ENCODE data around the gene ACTR1A. TPM values are rescaled to one million over a fixed set of nuclear protein-coding genes. Genes with fewer than 3 reads are reported as not detected.

ACTR1A gene
- total RNA-seq, 1 experiment from 2014 or later, result 147 TPM

DNA sequence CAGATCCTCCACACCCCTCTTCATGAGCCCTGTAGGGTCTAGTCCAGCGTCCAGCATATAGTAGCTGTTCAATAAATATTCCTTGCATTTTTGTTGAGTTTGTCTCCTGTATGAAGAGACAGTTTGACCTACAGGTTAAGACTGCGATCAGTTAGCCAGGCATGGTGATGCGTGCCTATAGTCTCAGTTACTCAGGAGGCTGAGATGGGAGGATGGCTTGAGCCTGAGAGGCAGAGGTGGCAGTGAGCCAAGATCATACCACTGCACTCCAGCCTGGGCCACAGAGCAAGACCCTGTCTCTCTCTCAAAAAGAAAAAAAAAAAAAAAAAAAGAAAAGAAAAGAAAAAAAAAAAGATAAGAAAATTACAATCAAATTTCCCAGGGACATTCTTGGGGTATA, 65.0 kb downstream of the ACTR1A start:
- intact Hi-C loops (cut with micrococcal nuclease; ENCODE audit: unreplicated experiment), result no loop called here
- H3K9me3 ChIP-seq (ENCODE audit: control insufficient read depth, insufficient read depth, low read depth, low read length), result no peaks in the 10 kb centered on the region
- H3K4me1 ChIP-seq (ENCODE audit: control insufficient read depth, insufficient read depth, low read length), result peaks cover 11% of the 10 kb centered on the region
- no peaks in the 10 kb centered on the region for H3K36me3 ChIP-seq (ENCODE audit: control insufficient read depth, insufficient read depth, low read length)
- no peaks in the 10 kb centered on the region for H3K27me3 ChIP-seq (ENCODE audit: control insufficient read depth, insufficient read depth, low read length)
- ChIA-PET CTCF (interaction anchor here (0.7 kb wide), 1 partner anchor 11 kb away, joined by 11 read pairs; no protein-coding TSS in a partner anchor), POLR2A (no interaction called here)
- no peak for ATAC-seq
- BruUV-seq (replicated peaks), result no TSS peak
- no peak for DNase-seq (ENCODE audit: low read depth, low spot score)
- no peak overlapping the region for H3K4me3 ChIP-seq (ENCODE audit: low read depth in 2 of 2, low read length in 2 of 2)
- H3K27ac ChIP-seq (ENCODE audit: low read length), result no peak overlapping the region
- TF ChIP-seq CTCF (IDR thresholded peaks at IDR 0.05), result no peak
- TF ChIP-seq REST (IDR thresholded peaks at IDR 0.05; ENCODE audit: insufficient read depth in 1 of 2, low read depth in 2 of 2, low read length in 1 of 2), result no peak
- no peak for TF ChIP-seq TCF7L2 (IDR thresholded peaks at IDR 0.05; ENCODE audit: low read depth, low read length)
- TF ChIP-seq SIN3A (IDR thresholded peaks at IDR 0.05; ENCODE audit: borderline replicate concordance, insufficient read depth, low read depth, low read length), result no peak
- no peak for TF ChIP-seq POLR2AphosphoS5 (IDR thresholded peaks at IDR 0.05; ENCODE audit: low read depth, low read length)
- in situ Hi-C loops (cut with HindIII; ENCODE audit: low pct_unique_long_range_greater_than_20kb, low sequenced_read_pairs), result no loop called here

DNA sequence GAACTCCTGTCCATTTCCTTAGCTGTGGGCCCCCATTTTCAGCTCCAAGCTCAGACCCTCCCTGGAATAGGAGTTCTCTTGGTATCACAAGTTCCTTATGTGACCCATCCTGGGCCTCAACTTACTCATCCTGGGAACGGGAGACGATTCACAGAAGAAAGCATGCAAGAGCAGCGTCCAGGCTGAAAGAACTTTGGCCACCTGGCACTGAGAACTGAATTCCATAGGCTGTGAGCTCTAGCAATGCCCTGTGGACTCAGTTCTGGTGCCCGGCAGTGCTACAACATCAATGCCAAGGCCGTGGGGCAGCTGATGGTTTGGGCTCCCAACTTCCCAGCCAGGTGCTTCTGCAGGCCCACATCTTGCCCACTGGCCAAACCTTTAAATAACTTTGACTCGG, 66.2 kb downstream of the ACTR1A start:
- POLR2A ChIA-PET, result interaction anchor here (0.6 kb wide), 1 partner anchor 54 kb away, joined by 18 read pairs; no protein-coding TSS in a partner anchor
- Histone ChIP-seq H3K27ac (ENCODE audit: low read length) (no peak overlapping the region), H3K4me3 (ENCODE audit: low read depth in 2 of 2, low read length in 2 of 2) (no peak overlapping the region), H3K9me3 (ENCODE audit: control insufficient read depth, insufficient read depth, low read depth, low read length) (no peaks in the 10 kb centered on the region), H3K4me1 (ENCODE audit: control insufficient read depth, insufficient read depth, low read length) (peaks cover 14% of the 10 kb centered on the region), H3K36me3 (ENCODE audit: control insufficient read depth, insufficient read depth, low read length) (no peaks in the 10 kb centered on the region; the same call in 1 of the 2 replicates), H3K27me3 (ENCODE audit: control insufficient read depth, insufficient read depth, low read length) (no peaks in the 10 kb centered on the region)
- TF ChIP-seq SIN3A (IDR thresholded peaks at IDR 0.05; ENCODE audit: borderline replicate concordance, insufficient read depth, low read depth, low read length), result no peak
- TF ChIP-seq TCF7L2 (IDR thresholded peaks at IDR 0.05; ENCODE audit: low read depth, low read length), result no peak
- no peak for TF ChIP-seq REST (IDR thresholded peaks at IDR 0.05; ENCODE audit: insufficient read depth in 1 of 2, low read depth in 2 of 2, low read length in 1 of 2)
- no peak for TF ChIP-seq POLR2AphosphoS5 (IDR thresholded peaks at IDR 0.05; ENCODE audit: low read depth, low read length)
- CTCF ChIA-PET, result no interaction called here
- intact Hi-C loops (cut with micrococcal nuclease; ENCODE audit: unreplicated experiment), result no loop called here
- no peak for ATAC-seq
- DNase-seq (ENCODE audit: low read depth, low spot score), result no peak
- BruUV-seq (replicated peaks), result no TSS peak
- in situ Hi-C loops (cut with HindIII; ENCODE audit: low pct_unique_long_range_greater_than_20kb, low sequenced_read_pairs), result no loop called here

Measured in Panc1 (cell line).